ENCODE measurements around the gene PTGR2.
"Not testable (repeated sequence)": the region's sequence is repeated elsewhere in the genome, so short reads cannot be mapped to it uniquely, and the experiment has no call there.

Gene PTGR2

GRCh38 chr14:73851567-73852382 is at the start of gene PTGR2:
Gene PTGR2 (plus strand): TSS chr14:73851831. CDS start chr14:73858863, 7,032 bp downstream.
- peak; percentile 100 for DNase-seq (ENCODE audit: low spot score)

- no peak for DNase-seq (ENCODE audit: low spot score)
Observed at GRCh38 chr14:73802431-73803188, 49.0 kb upstream of the PTGR2 start.

GRCh38 chr14:73804636-73805035 is 47.0 kb upstream of the PTGR2 start:
- DNase-seq (ENCODE audit: low spot score) = no peak

GRCh38 chr14:73807457-73807856 is 44.2 kb upstream of the PTGR2 start:
- no peak for DNase-seq (ENCODE audit: low spot score)

GRCh38 chr14:73809391-73809790 is 42.2 kb upstream of the PTGR2 start:
- no peak for DNase-seq (ENCODE audit: low spot score)

GRCh38 chr14:73810478-73811163 is 41.0 kb upstream of the PTGR2 start:
- DNase-seq (ENCODE audit: low spot score) = no peak

GRCh38 chr14:73811164-73811503 is 40.5 kb upstream of the PTGR2 start:
- DNase-seq (ENCODE audit: low spot score) = no peak

GRCh38 chr14:73814153-73814552 is 37.5 kb upstream of the PTGR2 start:
- DNase-seq (ENCODE audit: low spot score) = no peak

- DNase-seq (ENCODE audit: low spot score) = no peak
Observed at GRCh38 chr14:73815849-73816248, 35.8 kb upstream of the PTGR2 start.

- DNase-seq (ENCODE audit: low spot score) = no peak
Observed at GRCh38 chr14:73816393-73816816, 35.2 kb upstream of the PTGR2 start.

- no peak for DNase-seq (ENCODE audit: low spot score)
Observed at GRCh38 chr14:73817020-73817655, 34.5 kb upstream of the PTGR2 start.

GRCh38 chr14:73818821-73819220 is 32.8 kb upstream of the PTGR2 start:
- no peak for DNase-seq (ENCODE audit: low spot score)

GRCh38 chr14:73820631-73821030 is 31.0 kb upstream of the PTGR2 start:
- DNase-seq (ENCODE audit: low spot score) = no peak

- DNase-seq (ENCODE audit: low spot score) = no peak
Observed at GRCh38 chr14:73823339-73823885, 28.2 kb upstream of the PTGR2 start.

GRCh38 chr14:73824127-73824526 is 27.5 kb upstream of the PTGR2 start:
- DNase-seq (ENCODE audit: low spot score) = no peak

GRCh38 chr14:73824536-73824935 is 27.1 kb upstream of the PTGR2 start:
- DNase-seq (ENCODE audit: low spot score) = no peak

- DNase-seq (ENCODE audit: low spot score) = peak; percentile 90
Observed at GRCh38 chr14:73825551-73826188, 26.0 kb upstream of the PTGR2 start.

GRCh38 chr14:73827190-73827589 is 24.4 kb upstream of the PTGR2 start:
- DNase-seq (ENCODE audit: low spot score) = not testable (repeated sequence)

GRCh38 chr14:73829071-73829470 is 22.6 kb upstream of the PTGR2 start:
- DNase-seq (ENCODE audit: low spot score) = no peak

GRCh38 chr14:73829526-73830431 is 21.9 kb upstream of the PTGR2 start:
- DNase-seq (ENCODE audit: low spot score) = peak; percentile 29

Data from AG08395 (cell line).